GM23248 (cell line): Measurements from ENCODE around the gene LIPJ. TPM values are rescaled to one million over a fixed set of nuclear protein-coding genes. Genes with fewer than 3 reads are reported as not detected.

Experiments
- DNase-seq: peaks from one replicate; pipeline ENCODE4 v3.0.0-alpha.2; 2015
- H2AFZ ChIP-seq: fragments of 200-600 bp; sonication (generic); 2 replicates; pipeline ENCODE4 v1.6.1; 2016; ENCODE audit warnings: antibody characterized with exemption
- H3F3A ChIP-seq: fragments of 200-600 bp; sonication (generic); 2 replicates; pipeline ENCODE4 v1.6.1; 2016; ENCODE audit warnings: mild to moderate bottlenecking, antibody characterized with exemption, mixed run types; ENCODE audit not compliant: insufficient read depth
- H3K27ac ChIP-seq: fragments of 200-600 bp; sonication (generic); 2 replicates; pipeline ENCODE4 v1.5.1; 2016; ENCODE audit warnings: mild to moderate bottlenecking
- H3K27me3 ChIP-seq: fragments of 200-600 bp; sonication (generic); replicated peaks from 2 replicates; pipeline ENCODE4 v1.6.1; 2016; ENCODE audit warnings: mild to moderate bottlenecking; ENCODE audit not compliant: insufficient read depth
- H3K36me3 ChIP-seq: fragments of 200-600 bp; sonication (generic); 2 replicates; pipeline ENCODE4 v1.6.1; 2016; ENCODE audit warnings: low read depth, mild to moderate bottlenecking
- H3K4me1 ChIP-seq: fragments of 200-600 bp; sonication (generic); 2 replicates; pipeline ENCODE4 v1.6.1; 2016; ENCODE audit warnings: mild to moderate bottlenecking; ENCODE audit not compliant: insufficient read depth
- H3K4me2 ChIP-seq: fragments of 200-600 bp; sonication (generic); one replicate; pipeline ENCODE4 v1.6.1; 2016; ENCODE audit warnings: mild to moderate bottlenecking; ENCODE audit not compliant: unreplicated experiment
- H3K4me3 ChIP-seq: fragments of 200-600 bp; sonication (generic); 2 replicates; pipeline ENCODE4 v1.5.1; 2016; ENCODE audit warnings: mild to moderate bottlenecking
- H3K79me2 ChIP-seq: fragments of 200-600 bp; sonication (generic); 2 replicates; pipeline ENCODE4 v1.6.1; 2016; ENCODE audit warnings: mild to moderate bottlenecking; ENCODE audit not compliant: insufficient read depth
- H3K9ac ChIP-seq: fragments of 200-600 bp; sonication (generic); 2 replicates; pipeline ENCODE4 v1.6.1; 2016; ENCODE audit warnings: mild to moderate bottlenecking
- H3K9me2 ChIP-seq: fragments of 200-600 bp; sonication (generic); 2 replicates; pipeline ENCODE4 v1.6.1; 2016; ENCODE audit warnings: mixed run types, mild to moderate bottlenecking, moderate library complexity; ENCODE audit not compliant: insufficient read depth
- H3K9me3 ChIP-seq: fragments of 200-600 bp; sonication (generic); one replicate; pipeline ENCODE4 v1.6.1; 2017; ENCODE audit warnings: low read depth
- H4K20me1 ChIP-seq: fragments of 200-600 bp; sonication (generic); 2 replicates; pipeline ENCODE4 v1.6.0; 2016; ENCODE audit not compliant: insufficient read depth
- EZH2 ChIP-seq: fragments of 200-600 bp; sonication (generic); IDR thresholded peaks from 2 replicates; pipeline ENCODE4 v1.6.1; 2018; ENCODE audit warnings: antibody characterized with exemption, mild to moderate bottlenecking; ENCODE audit not compliant: insufficient read depth, poor library complexity, severe bottlenecking
- EZH2phosphoT487 ChIP-seq: fragments of 200-600 bp; sonication (generic); IDR thresholded peaks from 2 replicates; pipeline ENCODE4 v1.6.1; 2018; ENCODE audit warnings: antibody characterized with exemption, moderate library complexity, mild to moderate bottlenecking, low read depth; ENCODE audit not compliant: insufficient read depth
- WGBS, 2 experiments: methylation state at CpG; one replicate each; pipeline ENCODE4 v1.1.6; 2015 to 2017; ENCODE audit warnings: low lambda C conversion rate in 2 of 2, low coverage in 1 of 2; ENCODE audit errors: missing lambda C conversion rate in 2 of 2; 5-methylcytosine and 5-hydroxymethylcytosine counted together
- in situ Hi-C: fragments of 300-500 bp; cut with MboI; formaldehyde crosslinking; loops from 2 replicates; pipeline ENCODE4 v1.15.0; 2020
- polyA plus RNA-seq: library from polyadenylated mRNA; unstranded; fragments of >200 nt; fragmentation: Nextera tagmentation; extraction: Ambion mirVana; gene quantifications from 2 replicates; pipeline ENCODE4 v1.2.1, GENCODE V29; 2016
- total RNA-seq: library from RNA; depleted of rRNA; stranded (reverse); fragments of >200 nt; shearing (Covaris generic); gene quantifications from 2 replicates; pipeline ENCODE4 v1.2.3, GENCODE V29; 2014

LIPJ gene
- total and polyA plus RNA-seq, 2 experiments from 2014 or later, result 0.18 TPM; not detected in 1

GRCh38 chr10:88616250-88616977, 29.9 kb downstream of the LIPJ start:
- Histone ChIP-seq H4K20me1 (no peaks in the 10 kb centered on the region), H3K27me3 (no peaks in the 10 kb centered on the region; the same call in 1 of the 2 replicates), H3K4me2 (no peak overlapping the region), H3K9me2 (0 out of 2 replicates have a peak, but pooled peaks cover 4% of the 10 kb centered on the region), H3K36me3 (no peaks in the 10 kb centered on the region), H3K9ac (no peak overlapping the region), H3K79me2 (no peaks in the 10 kb centered on the region), H3K4me1 (no peaks in the 10 kb centered on the region), H3F3A (no peaks in the 10 kb centered on the region), H3K9me3 (peaks cover 4% of the 10 kb centered on the region), H2AFZ (no peak overlapping the region), H3K27ac (no peak overlapping the region), H3K4me3 (no peak overlapping the region)
- TF ChIP-seq EZH2phosphoT487 (no peak), EZH2 (no peak)
- 90 to 91% methylated on average over 15 to 18 of the region's 18 CpGs for WGBS, 2 experiments
- in situ Hi-C loops, result no loop called here
- DNase-seq, result no peak

GRCh38 chr10:88617772-88618300, 31.3 kb downstream of the LIPJ start:
- 49 to 83% methylated on average over 1 of the region's 1 CpG for WGBS, 2 experiments
- in situ Hi-C loops, result no loop called here
- H3K9me2 ChIP-seq, result no peaks in the 10 kb centered on the region
- H3K36me3 ChIP-seq, result no peaks in the 10 kb centered on the region
- peaks cover 4% of the 10 kb centered on the region for H3K9me3 ChIP-seq
- H3K4me3 ChIP-seq, result no peak overlapping the region
- no peaks in the 10 kb centered on the region for H3K27me3 ChIP-seq
- no peaks in the 10 kb centered on the region for H4K20me1 ChIP-seq
- H2AFZ ChIP-seq, result no peak overlapping the region
- no peaks in the 10 kb centered on the region for H3F3A ChIP-seq
- no peak overlapping the region for H3K9ac ChIP-seq
- TF ChIP-seq EZH2phosphoT487 (no peak), EZH2 (no peak)
- H3K4me1 ChIP-seq, result no peaks in the 10 kb centered on the region
- no peak for DNase-seq
- H3K4me2 ChIP-seq, result no peak overlapping the region
- H3K27ac ChIP-seq, result no peak overlapping the region
- no peaks in the 10 kb centered on the region for H3K79me2 ChIP-seq

GRCh38 chr10:88618496-88618895, 31.9 kb downstream of the LIPJ start:
- in situ Hi-C loops, result no loop called here
- Histone ChIP-seq H3K27ac (no peak overlapping the region), H3K4me3 (no peak overlapping the region), H3K4me2 (no peak overlapping the region), H3K9ac (no peak overlapping the region), H3K79me2 (no peaks in the 10 kb centered on the region), H3K27me3 (no peaks in the 10 kb centered on the region), H3K36me3 (no peaks in the 10 kb centered on the region), H3K9me3 (peaks cover 4% of the 10 kb centered on the region), H3K9me2 (no peaks in the 10 kb centered on the region), H4K20me1 (no peaks in the 10 kb centered on the region), H3F3A (no peaks in the 10 kb centered on the region), H2AFZ (no peak overlapping the region), H3K4me1 (no peaks in the 10 kb centered on the region)
- TF ChIP-seq EZH2phosphoT487 (no peak), EZH2 (no peak)
- DNase-seq, result peak; percentile 3
- whole genome bisulfite sequencing, 2 experiments, result 27 to 33% methylated on average over 1 of the region's 1 CpG

GRCh38 chr10:88620441-88620840, 33.9 kb downstream of the LIPJ start:
- in situ Hi-C loops, result no loop called here
- no peak overlapping the region for H3K9ac ChIP-seq

More at GRCh38 chr10:88620441-88620840, 33.9 kb downstream of the LIPJ start:
- Histone ChIP-seq H3K79me2 (no peaks in the 10 kb centered on the region), H2AFZ (no peak overlapping the region), H3K9me2 (no peaks in the 10 kb centered on the region), H3K36me3 (no peaks in the 10 kb centered on the region), H3F3A (no peaks in the 10 kb centered on the region), H4K20me1 (no peaks in the 10 kb centered on the region), H3K27me3 (no peaks in the 10 kb centered on the region), H3K4me3 (no peak overlapping the region), H3K27ac (no peak overlapping the region), H3K4me1 (no peaks in the 10 kb centered on the region; the same call in 1 of the 2 replicates), H3K9me3 (peaks cover 4% of the 10 kb centered on the region), H3K4me2 (no peak overlapping the region)
- 73 to 74% methylated on average over 1 of the region's 1 CpG for WGBS, 2 experiments
- TF ChIP-seq EZH2phosphoT487, result no peak
- TF ChIP-seq EZH2, result no peak
- DNase-seq, result no peak
